Common myeloid progenitor, CD34-positive (primary cell): ENCODE results near the gene PDE3A.

Experiments
- CTCF ChIA-PET: fragments of 350-600 bp; sonication (Branson Sonifier 250); formaldehyde crosslinking; loops from one replicate; lab custom pipeline; 2021; ENCODE audit warnings: antibody characterized with exemption; lab: Charles Lee
- POLR2A ChIA-PET: fragments of 350-600 bp; sonication (Branson Sonifier 250); formaldehyde crosslinking; loops from one replicate; lab custom pipeline; 2021; ENCODE audit warnings: antibody characterized with exemption; lab: Charles Lee
- DNase-seq, 3 donors: peaks; one replicate each; pipeline versions ENCODE4 v3.0.0 to v3.0.0-alpha.2; 2013
- H3K27ac ChIP-seq, 2 experiments: 1 replicate in 1 of 2; 2 replicates in 1 of 2; pipeline ENCODE4 v1.7.0; 2013; ENCODE audit warnings: inconsistent platforms in 2 of 2, low read length in 2 of 2, mild to moderate bottlenecking in 2 of 2, low read depth in 1 of 2, moderate library complexity in 1 of 2; ENCODE audit not compliant: severe bottlenecking in 2 of 2, insufficient read depth in 1 of 2, poor library complexity in 1 of 2
- H3K27me3 ChIP-seq, 5 experiments: replicated peaks in 2 of 5; 1 replicate in 3 of 5; 2 replicates in 2 of 5; pipeline versions ENCODE4 v1.6.1 to v1.7.0; 2013; ENCODE audit warnings: low read length in 4 of 5, mild to moderate bottlenecking in 2 of 5, moderate library complexity in 2 of 5, inconsistent platforms in 1 of 5; ENCODE audit not compliant: insufficient read depth in 5 of 5, control insufficient read depth in 4 of 5
- H3K36me3 ChIP-seq, 4 experiments: 1 replicate in 2 of 4; 2 replicates in 2 of 4; pipeline versions ENCODE4 v1.6.1 to v1.7.0; 2013; ENCODE audit warnings: low read length in 3 of 4, control low read depth in 1 of 4, mild to moderate bottlenecking in 1 of 4; ENCODE audit not compliant: control insufficient read depth in 4 of 4, insufficient read depth in 4 of 4
- H3K4me1 ChIP-seq, 4 experiments: 1 replicate in 3 of 4; 2 replicates in 1 of 4; pipeline versions ENCODE4 v1.6.1 to v1.7.1; 2013; ENCODE audit warnings: low read length in 3 of 4, mild to moderate bottlenecking in 3 of 4, control low read depth in 1 of 4, inconsistent platforms in 1 of 4, moderate library complexity in 1 of 4; ENCODE audit not compliant: control insufficient read depth in 4 of 4, insufficient read depth in 4 of 4; ENCODE audit errors: control extremely low read depth in 1 of 4
- H3K4me3 ChIP-seq, 7 experiments: 1 replicate in 4 of 7; 2 replicates in 3 of 7; pipeline versions ENCODE4 v1.5.1 to v1.7.0; 2013; ENCODE audit warnings: mild to moderate bottlenecking in 7 of 7, low read length in 6 of 7, moderate library complexity in 6 of 7, inconsistent platforms in 2 of 7, low read depth in 2 of 7, control low read depth in 1 of 7; ENCODE audit not compliant: insufficient read depth in 4 of 7, control insufficient read depth in 1 of 7; ENCODE audit errors: extremely low read depth in 1 of 7
- H3K9me3 ChIP-seq, 5 experiments: 1 replicate in 4 of 5; 2 replicates in 1 of 5; pipeline versions ENCODE4 v1.6.1 to v1.7.1; 2013; ENCODE audit warnings: low read length in 4 of 5, mild to moderate bottlenecking in 2 of 5, inconsistent platforms in 1 of 5, low read depth in 1 of 5, moderate library complexity in 1 of 5; ENCODE audit not compliant: control insufficient read depth in 4 of 5, insufficient read depth in 2 of 5; ENCODE audit errors: control extremely low read depth in 1 of 5
- WGBS: methylation state at CpG from one replicate; pipeline ENCODE4 v1.1.5; 2013; ENCODE audit not compliant: insufficient coverage; 5-methylcytosine and 5-hydroxymethylcytosine counted together

The PDE3A gene

GRCh38 chr12:20616093-20616492, 247.8 kb downstream of the PDE3A start:
- 96% methylated on average over 4 of the region's 6 CpGs for WGBS
- no peak for DNase-seq
- CTCF ChIA-PET = no interaction called here
- Histone ChIP-seq H3K27me3 (no peaks in the 10 kb centered on the region), H3K36me3 (no peaks in the 10 kb centered on the region), H3K9me3 (no peaks in the 10 kb centered on the region), H3K4me1 (no peaks in the 10 kb centered on the region), H3K27ac (no peak overlapping the region), H3K4me3 (no peak overlapping the region)
- POLR2A ChIA-PET = interaction anchor here (0.9 kb wide), 1 partner anchor 9 kb away, joined by 3 read pairs; no protein-coding TSS in a partner anchor

GRCh38 chr12:20620261-20620660, 251.9 kb downstream of the PDE3A start:
- Histone ChIP-seq H3K4me1 (no peaks in the 10 kb centered on the region), H3K4me3 (no peak overlapping the region), H3K27me3 (no peaks in the 10 kb centered on the region), H3K27ac (no peak overlapping the region), H3K9me3 (peaks cover 0 to 2% (median 0%) of the 10 kb centered on the region in 5 experiments), H3K36me3 (no peaks in the 10 kb centered on the region)
- 88% methylated on average over 1 of the region's 2 CpGs for WGBS
- ChIA-PET POLR2A (no interaction called here), CTCF (no interaction called here)
- no peak for DNase-seq

DNA sequence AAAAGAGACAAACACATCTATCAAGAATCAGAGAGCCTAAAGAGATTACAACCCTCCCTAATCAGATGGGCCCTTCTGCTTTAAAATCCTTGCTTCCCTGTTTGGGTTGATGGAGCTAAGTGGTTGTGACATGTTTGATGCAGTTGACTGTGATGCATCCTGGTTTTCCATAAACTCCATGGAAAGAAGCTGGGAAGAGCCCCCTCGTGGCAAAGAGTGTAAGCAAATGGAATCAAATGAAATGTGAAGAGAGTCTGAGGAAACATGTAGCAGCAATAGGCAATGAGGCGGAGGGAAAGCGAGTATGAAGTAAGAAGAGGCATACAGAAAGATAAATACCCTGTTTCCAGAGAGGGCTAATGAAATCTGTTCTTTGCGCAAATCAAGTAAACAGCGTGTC, 256.4 kb downstream of the PDE3A start:
- Histone ChIP-seq H3K4me3 (no peak overlapping the region), H3K9me3 (peaks cover 0 to 2% (median 0%) of the 10 kb centered on the region in 5 experiments), H3K27me3 (no peaks in the 10 kb centered on the region), H3K27ac (no peak overlapping the region), H3K36me3 (no peaks in the 10 kb centered on the region), H3K4me1 (no peaks in the 10 kb centered on the region)
- CTCF ChIA-PET = interaction anchor here (1.5 kb wide), 1 partner anchor 21 kb away, joined by 5 read pairs; no protein-coding TSS in a partner anchor
- POLR2A ChIA-PET = interaction anchor here (1.2 kb wide), 1 partner anchor 9 kb away, joined by 3 read pairs; no protein-coding TSS in a partner anchor
- DNase-seq = no peak
- WGBS = 96% methylated on average over 3 of the region's 5 CpGs

DNA sequence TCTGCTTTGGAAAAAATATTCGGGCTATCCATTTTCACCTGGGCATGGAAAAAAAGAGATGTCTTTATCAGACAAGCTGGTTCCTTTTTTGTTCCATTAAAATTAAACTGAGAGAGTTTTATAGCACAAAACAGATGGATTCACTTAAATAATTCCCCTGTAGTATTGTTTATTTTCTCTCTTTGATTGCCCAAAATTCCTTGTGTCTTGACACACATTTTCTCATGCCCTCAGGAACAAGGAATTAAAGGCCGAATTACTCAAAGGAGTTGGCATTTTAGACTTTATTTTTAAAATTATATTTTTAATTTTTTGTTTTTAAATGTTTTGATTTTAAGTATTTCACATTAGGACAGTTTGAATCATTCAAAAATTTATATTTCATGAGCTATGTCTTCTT, 257.2 kb downstream of the PDE3A start:
- peaks cover 0 to 2% (median 0%) of the 10 kb centered on the region in 5 experiments for H3K9me3 ChIP-seq
- no peaks in the 10 kb centered on the region for H3K4me1 ChIP-seq
- no peak overlapping the region for H3K27ac ChIP-seq
- no peak overlapping the region for H3K4me3 ChIP-seq
- ChIA-PET POLR2A (interaction anchor here (1.2 kb wide), 1 partner anchor 10 kb away, joined by 3 read pairs; no protein-coding TSS in a partner anchor), CTCF (interaction anchor here (1.5 kb wide), 1 partner anchor 22 kb away, joined by 5 read pairs; no protein-coding TSS in a partner anchor)
- no peak for DNase-seq
- no CpG with 5 or more reads among the region's 2 CpGs for WGBS
- H3K27me3 ChIP-seq = no peaks in the 10 kb centered on the region
- no peaks in the 10 kb centered on the region for H3K36me3 ChIP-seq

DNA sequence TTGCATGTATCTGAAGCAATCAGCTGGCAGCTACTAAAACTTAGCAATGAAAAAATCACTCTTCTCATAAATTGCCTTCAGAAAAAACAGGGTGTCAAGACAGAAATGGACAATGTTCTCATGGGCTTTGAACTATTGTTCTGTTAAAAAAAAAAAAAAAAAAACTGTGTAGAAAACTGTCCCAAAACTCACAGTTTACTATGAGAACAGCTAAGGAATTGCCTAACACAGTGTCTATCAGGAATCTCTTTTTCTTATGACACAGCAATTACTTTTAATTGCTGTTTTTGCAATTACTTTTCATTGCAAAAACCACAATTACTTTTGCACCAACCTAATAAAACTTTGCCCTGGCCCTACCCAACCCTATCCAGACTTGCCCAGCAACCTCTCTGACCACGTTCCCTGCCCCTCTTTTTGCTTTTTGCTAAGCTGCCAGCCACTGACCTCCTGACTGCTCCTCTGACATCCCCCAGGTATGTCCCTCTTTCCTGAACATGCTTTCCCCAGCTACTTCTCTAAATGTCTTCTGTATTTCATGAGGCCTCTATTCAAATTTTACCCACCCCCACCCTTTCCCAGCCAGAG, 258.8 kb downstream of the PDE3A start:
- no peaks in the 10 kb centered on the region for H3K9me3 ChIP-seq
- no peaks in the 10 kb centered on the region for H3K36me3 ChIP-seq
- H3K27ac ChIP-seq = no peak overlapping the region
- no peak for DNase-seq
- WGBS = 57% methylated on average over 1 of the region's 1 CpG
- CTCF ChIA-PET = interaction anchor here (1.2 to 2.1 kb wide), 2 partner anchors 18 to 23 kb away, joined by 4 to 5 read pairs; no protein-coding TSS in a partner anchor
- no peak overlapping the region for H3K4me3 ChIP-seq
- H3K27me3 ChIP-seq = no peaks in the 10 kb centered on the region
- H3K4me1 ChIP-seq = no peaks in the 10 kb centered on the region
- POLR2A ChIA-PET = no interaction called here

DNA sequence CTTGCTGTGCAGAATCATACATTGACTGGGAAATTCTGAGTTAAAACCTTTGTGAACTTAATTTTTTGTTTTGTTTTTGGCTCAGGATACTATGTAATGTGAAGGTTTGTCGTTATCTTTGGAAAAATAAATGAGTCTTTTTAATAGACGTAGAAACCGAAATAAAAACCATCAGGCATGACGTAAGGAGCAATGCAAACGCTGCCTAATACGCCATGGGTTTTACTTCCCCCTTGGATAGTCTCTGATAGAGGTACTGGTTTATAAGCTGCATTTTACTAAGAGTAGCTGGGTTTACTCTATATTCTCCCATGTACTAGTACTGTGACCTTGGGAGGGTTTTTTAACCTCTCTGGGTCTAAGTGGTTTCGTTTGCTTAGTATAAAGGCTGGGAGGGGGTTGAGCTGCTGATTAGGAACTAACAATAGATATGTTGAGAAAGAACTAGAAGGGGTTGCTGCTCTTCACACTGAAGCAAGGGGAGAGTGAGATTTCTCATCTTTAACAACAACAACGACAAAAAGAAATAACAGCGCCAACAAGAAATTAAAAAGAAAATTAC, 260.0 kb downstream of the PDE3A start:
- no peaks in the 10 kb centered on the region for H3K9me3 ChIP-seq
- no peak for DNase-seq
- no peaks in the 10 kb centered on the region for H3K36me3 ChIP-seq
- H3K4me3 ChIP-seq = no peak overlapping the region
- ChIA-PET POLR2A (no interaction called here), CTCF (interaction anchor here (1.2 to 2.1 kb wide), 2 partner anchors 17 to 24 kb away, joined by 4 to 5 read pairs; no protein-coding TSS in a partner anchor)
- H3K27me3 ChIP-seq = no peaks in the 10 kb centered on the region
- no peaks in the 10 kb centered on the region for H3K4me1 ChIP-seq
- 82% methylated on average over 6 of the region's 9 CpGs for WGBS
- no peak overlapping the region for H3K27ac ChIP-seq

- H3K27ac ChIP-seq = no peak overlapping the region
- POLR2A ChIA-PET = no interaction called here
- DNase-seq = no peak
- H3K36me3 ChIP-seq = no peaks in the 10 kb centered on the region
- no peaks in the 10 kb centered on the region for H3K27me3 ChIP-seq
- 95% methylated on average over 4 of the region's 4 CpGs for WGBS
- CTCF ChIA-PET = no interaction called here
- H3K4me3 ChIP-seq = no peak overlapping the region
- no peaks in the 10 kb centered on the region for H3K4me1 ChIP-seq
- H3K9me3 ChIP-seq = no peaks in the 10 kb centered on the region
Measured at GRCh38 chr12:20628999-20629398, 260.7 kb downstream of the PDE3A start.
